PFSK-1 (cell line): ENCODE measurements around the gene PSORS1C2.

Experiments
- FOXP2 ChIP-seq: optimal IDR thresholded peaks from 2 replicates; pipeline ENCODE3; 2011; ENCODE audit warnings: borderline replicate concordance, control low read depth, inconsistent platforms; ENCODE audit not compliant: insufficient read depth; ENCODE audit errors: extremely low read length, extremely low read depth
- POLR2AphosphoS5 ChIP-seq: IDR thresholded peaks from 2 replicates; pipeline ENCODE4 v1.6.1; 2012; ENCODE audit warnings: low read depth, mild to moderate bottlenecking, control low read depth, low read length, moderate library complexity
- SIN3A ChIP-seq: IDR thresholded peaks from 2 replicates; pipeline ENCODE4 v1.6.1; 2012; ENCODE audit warnings: mild to moderate bottlenecking, low read length, moderate library complexity, borderline replicate concordance; ENCODE audit not compliant: insufficient read depth
- TAF1 ChIP-seq: IDR thresholded peaks from 2 replicates; pipeline ENCODE4 v1.6.1; 2012; ENCODE audit warnings: low read length, control low read depth, borderline replicate concordance; ENCODE audit not compliant: insufficient read depth
- TF ChIP-seq, protein P1 (sequence below), 2 experiments: IDR thresholded peaks; 2 replicates each; pipeline versions ENCODE4 v1.6.1 to v1.8.0; 2011 to 2012; ENCODE audit warnings: low read depth in 2 of 2, low read length in 2 of 2, control low read depth in 1 of 2, inconsistent platforms in 1 of 2, mild to moderate bottlenecking in 1 of 2, moderate library complexity in 1 of 2; ENCODE audit not compliant: insufficient read depth in 1 of 2

PSORS1C2 gene

DNA sequence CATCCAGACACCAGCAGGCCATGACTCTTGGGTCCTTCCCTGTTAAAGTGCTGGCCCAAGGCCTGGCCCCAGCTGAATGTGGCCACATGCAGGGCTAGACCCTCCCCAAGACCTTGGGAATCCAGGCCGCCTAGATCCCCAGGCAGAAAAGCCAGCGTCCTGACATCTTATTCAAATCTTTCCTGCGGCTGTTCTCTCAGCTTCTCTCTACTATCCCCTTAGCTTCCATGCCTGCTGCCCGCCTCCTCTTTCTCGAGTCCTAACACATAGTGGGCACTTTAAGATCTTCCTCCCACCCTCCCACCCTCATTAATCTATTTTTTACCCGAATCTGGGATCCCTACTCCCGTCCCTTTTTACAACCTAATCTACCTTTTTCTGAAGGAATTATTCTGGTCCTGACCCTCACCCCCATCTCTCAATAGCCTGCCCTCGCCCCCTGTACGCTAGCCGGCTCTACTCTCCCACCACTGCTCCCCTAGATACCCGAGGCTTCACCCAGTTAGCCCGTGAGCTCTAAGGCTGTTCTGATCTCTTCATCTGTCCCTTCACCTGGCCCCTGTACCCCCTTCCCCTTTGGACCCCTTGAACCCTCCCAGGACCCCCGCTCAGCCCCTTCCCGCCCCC, 18.8 kb upstream of the PSORS1C2 start, which contains the start of gene CCHCR1:
CCHCR1 (minus strand) TSS at position 290 of the 627 bp plus-strand sequence; CDS start at position 88, 202 bp downstream.
- TF ChIP-seq SIN3A (no peak), POLR2AphosphoS5 (no peak), TAF1 (no peak), FOXP2 (no peak)
- TF ChIP-seq, protein P1, sequence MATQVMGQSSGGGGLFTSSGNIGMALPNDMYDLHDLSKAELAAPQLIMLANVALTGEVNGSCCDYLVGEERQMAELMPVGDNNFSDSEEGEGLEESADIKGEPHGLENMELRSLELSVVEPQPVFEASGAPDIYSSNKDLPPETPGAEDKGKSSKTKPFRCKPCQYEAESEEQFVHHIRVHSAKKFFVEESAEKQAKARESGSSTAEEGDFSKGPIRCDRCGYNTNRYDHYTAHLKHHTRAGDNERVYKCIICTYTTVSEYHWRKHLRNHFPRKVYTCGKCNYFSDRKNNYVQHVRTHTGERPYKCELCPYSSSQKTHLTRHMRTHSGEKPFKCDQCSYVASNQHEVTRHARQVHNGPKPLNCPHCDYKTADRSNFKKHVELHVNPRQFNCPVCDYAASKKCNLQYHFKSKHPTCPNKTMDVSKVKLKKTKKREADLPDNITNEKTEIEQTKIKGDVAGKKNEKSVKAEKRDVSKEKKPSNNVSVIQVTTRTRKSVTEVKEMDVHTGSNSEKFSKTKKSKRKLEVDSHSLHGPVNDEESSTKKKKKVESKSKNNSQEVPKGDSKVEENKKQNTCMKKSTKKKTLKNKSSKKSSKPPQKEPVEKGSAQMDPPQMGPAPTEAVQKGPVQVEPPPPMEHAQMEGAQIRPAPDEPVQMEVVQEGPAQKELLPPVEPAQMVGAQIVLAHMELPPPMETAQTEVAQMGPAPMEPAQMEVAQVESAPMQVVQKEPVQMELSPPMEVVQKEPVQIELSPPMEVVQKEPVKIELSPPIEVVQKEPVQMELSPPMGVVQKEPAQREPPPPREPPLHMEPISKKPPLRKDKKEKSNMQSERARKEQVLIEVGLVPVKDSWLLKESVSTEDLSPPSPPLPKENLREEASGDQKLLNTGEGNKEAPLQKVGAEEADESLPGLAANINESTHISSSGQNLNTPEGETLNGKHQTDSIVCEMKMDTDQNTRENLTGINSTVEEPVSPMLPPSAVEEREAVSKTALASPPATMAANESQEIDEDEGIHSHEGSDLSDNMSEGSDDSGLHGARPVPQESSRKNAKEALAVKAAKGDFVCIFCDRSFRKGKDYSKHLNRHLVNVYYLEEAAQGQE (IDR thresholded peaks at IDR 0.05; ENCODE audit: insufficient read depth in 1 of 2, low read depth in 2 of 2, low read length in 2 of 2), result no peak

DNA sequence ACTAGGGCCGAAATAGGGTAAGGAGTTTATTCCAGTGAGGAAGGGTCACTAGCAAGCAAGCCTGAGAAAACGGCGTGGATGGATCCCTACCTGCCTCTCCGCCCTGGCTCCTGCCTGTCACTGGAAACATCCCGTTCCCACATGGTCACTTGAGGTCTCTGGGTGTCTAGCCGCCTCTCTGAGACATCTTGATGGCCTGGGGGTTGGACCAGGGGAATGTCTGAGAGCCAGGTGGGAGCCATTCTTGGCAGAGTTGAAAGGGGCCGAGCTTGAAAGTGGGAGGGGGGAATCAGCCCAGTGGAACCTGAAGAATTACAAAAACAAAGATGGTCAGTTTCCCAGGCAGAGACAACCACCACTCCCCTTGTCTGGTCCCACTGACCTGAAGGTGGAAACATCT, 17.8 kb upstream of the PSORS1C2 start:
- TF ChIP-seq FOXP2 (no peak), POLR2AphosphoS5 (no peak), SIN3A (no peak), TAF1 (no peak)
- TF ChIP-seq, protein P1 (IDR thresholded peaks at IDR 0.05; ENCODE audit: insufficient read depth in 1 of 2, low read depth in 2 of 2, low read length in 2 of 2), result no peak

DNA sequence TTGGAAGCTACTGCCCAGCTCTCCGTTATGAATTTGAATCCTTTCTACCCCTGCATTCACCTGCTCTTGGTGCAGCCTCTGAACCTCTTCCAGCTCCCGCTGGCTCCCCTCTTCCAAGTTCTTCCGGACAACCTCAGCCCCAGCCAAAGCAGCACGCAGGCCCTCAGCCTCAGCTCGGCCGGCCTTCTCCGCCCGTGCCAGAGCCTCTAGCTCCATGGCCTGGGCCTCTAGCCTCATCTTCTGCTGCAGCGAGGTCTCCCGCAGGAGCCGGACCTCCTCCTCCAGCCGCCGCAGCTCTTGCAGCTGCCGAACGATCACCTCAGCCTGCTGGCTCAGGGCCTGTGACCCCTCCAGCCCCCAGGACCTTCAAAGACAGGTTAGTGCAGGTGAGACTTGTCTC, 15.6 kb upstream of the PSORS1C2 start:
- TF ChIP-seq SIN3A (no peak), FOXP2 (no peak), POLR2AphosphoS5 (no peak), TAF1 (no peak)
- TF ChIP-seq, protein P1 (IDR thresholded peaks at IDR 0.05; ENCODE audit: insufficient read depth in 1 of 2, low read depth in 2 of 2, low read length in 2 of 2), result no peak

DNA sequence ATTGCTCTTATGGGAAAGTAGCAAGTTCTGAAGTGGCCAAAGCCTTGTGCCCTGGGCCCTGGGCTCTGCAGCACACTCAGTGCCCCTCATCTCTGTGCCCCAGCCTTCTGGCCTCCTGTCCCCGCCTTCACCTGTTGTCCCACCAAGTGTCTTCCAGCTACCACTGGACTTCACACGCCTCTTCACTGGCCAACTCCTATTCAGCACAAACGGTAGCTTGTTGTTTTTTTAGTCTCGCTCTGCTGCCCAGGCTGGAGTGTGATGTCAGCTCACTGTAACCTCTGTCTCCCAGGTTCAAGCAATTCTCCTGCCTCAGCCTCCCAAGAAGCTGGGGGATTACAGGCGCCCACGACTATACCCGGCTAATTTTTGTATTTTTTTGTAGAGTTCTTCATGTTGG, 13.9 kb upstream of the PSORS1C2 start:
- no peak for TF ChIP-seq FOXP2
- TF ChIP-seq TAF1, result no peak
- TF ChIP-seq, protein P1 (IDR thresholded peaks at IDR 0.05; ENCODE audit: insufficient read depth in 1 of 2, low read depth in 2 of 2, low read length in 2 of 2), result no peak
- no peak for TF ChIP-seq POLR2AphosphoS5
- TF ChIP-seq SIN3A, result no peak
